Lung (tissue), 12 donors: ENCODE results near the gene ADGRA1. TPM values are rescaled to one million over a fixed set of nuclear protein-coding genes. Genes with fewer than 3 reads are reported as not detected.

ENCODE experiments used
- ATAC-seq: fragments of 200-7000 bp; cut with Tn5 transposase; one replicate; pipeline ENCODE4 v1.9.1; 2020; ENCODE audit warnings: moderate number of reproducible peaks; ENCODE audit not compliant: insufficient read depth, low FRiP score
- DNase-seq, 3 donors: peaks; one replicate each; pipeline ENCODE4 v3.0.0-alpha.2; 2013 to 2017
- H3K27ac ChIP-seq, 2 donors: one replicate each; pipeline ENCODE4 v1.5.1; 2013; ENCODE audit warnings: mild to moderate bottlenecking in 2 of 2, moderate library complexity in 2 of 2, control low read depth in 1 of 2, inconsistent platforms in 1 of 2, low read depth in 1 of 2, low read length in 1 of 2
- H3K27me3 ChIP-seq, 3 donors: one replicate each; pipeline ENCODE4 v1.5.1; 2013; ENCODE audit warnings: low read length in 2 of 3; ENCODE audit not compliant: control insufficient read depth in 3 of 3, insufficient read depth in 3 of 3
- H3K36me3 ChIP-seq, 4 donors: one replicate each; pipeline ENCODE4 v1.5.1; 2013; ENCODE audit warnings: low read length in 4 of 4, mild to moderate bottlenecking in 1 of 4, moderate library complexity in 1 of 4; ENCODE audit not compliant: control insufficient read depth in 4 of 4, insufficient read depth in 4 of 4
- H3K4me1 ChIP-seq, 5 donors: one replicate each; pipeline ENCODE4 v1.5.1; 2013; ENCODE audit warnings: low read length in 5 of 5, mild to moderate bottlenecking in 2 of 5, moderate library complexity in 1 of 5; ENCODE audit not compliant: control insufficient read depth in 5 of 5, insufficient read depth in 5 of 5
- H3K4me3 ChIP-seq: one replicate; pipeline ENCODE4 v1.5.1; 2013; ENCODE audit warnings: mild to moderate bottlenecking, control low read depth, moderate library complexity
- H3K9ac ChIP-seq, 2 donors: one replicate each; pipeline ENCODE4 v1.5.1; 2013; ENCODE audit warnings: low read length in 2 of 2, control low read depth in 1 of 2; ENCODE audit not compliant: insufficient read depth in 1 of 2
- H3K9me3 ChIP-seq, 4 donors: one replicate each; pipeline ENCODE4 v1.5.1; 2013; ENCODE audit warnings: low read length in 3 of 4, mild to moderate bottlenecking in 1 of 4, moderate library complexity in 1 of 4; ENCODE audit not compliant: control insufficient read depth in 4 of 4, insufficient read depth in 3 of 4
- CTCF ChIP-seq: IDR thresholded peaks from 2 replicates; pipeline ENCODE4 v1.5.1; 2012; ENCODE audit warnings: mild to moderate bottlenecking; ENCODE audit errors: control extremely low read depth, extremely low read depth
- WGBS, 2 donors: extraction: QIAGEN DNeasy Blood & Tissue Kit; methylation state at CpG; one replicate each; pipeline ENCODE4 v1.1.7; 2013; 5-methylcytosine and 5-hydroxymethylcytosine counted together
- polyA plus RNA-seq, 2 donors: library from polyadenylated mRNA; stranded (reverse); fragments of 200-250 nt; gene quantifications; one replicate each; pipeline ENCODE4 v1.2.1, GENCODE V29; 2013
- total RNA-seq, 2 donors: library from RNA; depleted of rRNA in 1 of 2; stranded (reverse); fragments of >200 nt in 1 of 2; gene quantifications; one replicate each; pipeline ENCODE4 v1.2.1, GENCODE V29; 2014 to 2021
- donor health status: control.
- donor health status: control.
- donor health status: Bipolar disorder and iron deficiency.
- donor health status: healthy.
- donor health status: DM: yes; HTN: yes; CAD: no.

ADGRA1 gene
- total and polyA plus RNA-seq, 4 donors: 0.05 to 1.3 (median 0.20) TPM

GRCh38 chr10:133126431-133127290 is 38.9 kb downstream of the ADGRA1 start:
- no peak for ATAC-seq
- TF ChIP-seq CTCF: no peak
- Histone ChIP-seq H3K4me1 (no peaks in the 10 kb centered on the region), H3K36me3 (no peaks in the 10 kb centered on the region), H3K27me3 (peaks cover 0 to 15% (median 4%) of the 10 kb centered on the region in 3 donors), H3K27ac (no peak overlapping the region), H3K9ac (no peak overlapping the region), H3K9me3 (peaks cover 0 to 2% (median 0%) of the 10 kb centered on the region in 4 donors), H3K4me3 (no peak overlapping the region)
- DNase-seq: no peak
- WGBS, 2 donors: 91 to 93% methylated on average over 53 to 57 of the region's 57 CpGs

- 84% methylated on average over 33 to 36 of the region's 36 CpGs for WGBS, 2 donors
- no peaks in the 10 kb centered on the region for H3K4me1 ChIP-seq
- no peak for DNase-seq
Observed at GRCh38 chr10:133127291-133128125, 39.8 kb downstream of the ADGRA1 start.

More at GRCh38 chr10:133127291-133128125, 39.8 kb downstream of the ADGRA1 start:
- peaks cover 0 to 2% (median 0%) of the 10 kb centered on the region in 4 donors for H3K9me3 ChIP-seq
- no peak overlapping the region for H3K9ac ChIP-seq
- no peak for ATAC-seq
- no peak overlapping the region for H3K4me3 ChIP-seq
- TF ChIP-seq CTCF: no peak
- no peaks in the 10 kb centered on the region for H3K36me3 ChIP-seq
- no peak overlapping the region for H3K27ac ChIP-seq
- peaks cover 0 to 13% (median 4%) of the 10 kb centered on the region in 3 donors for H3K27me3 ChIP-seq
